Measurements from ENCODE around the gene SDE2.

DNA sequence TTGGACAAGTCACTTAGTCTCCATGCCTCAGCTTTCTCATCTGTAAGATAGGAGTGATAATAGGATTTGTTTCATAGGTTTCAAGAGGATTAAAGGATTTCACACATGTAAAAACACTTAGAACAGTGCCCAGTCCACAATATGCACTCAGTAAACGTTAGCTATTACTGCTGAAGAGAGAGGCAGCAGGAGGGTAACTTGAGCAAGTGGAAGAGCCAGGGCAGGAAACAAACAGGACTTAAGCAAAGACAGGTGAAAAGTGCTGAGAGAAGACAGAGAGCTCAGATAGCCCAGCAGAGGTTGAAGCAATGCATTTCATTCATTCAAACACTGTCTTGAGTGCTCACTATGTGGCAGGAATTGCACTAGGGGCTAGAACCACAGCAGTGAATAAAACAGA lies 42.3 kb upstream of the SDE2 start:
- TF ChIP-seq CTCF (IDR thresholded peaks at IDR 0.05 in 4 of 5, conservative IDR thresholded peaks at IDR 0.05 in 1 of 5), result no peak
- TF ChIP-seq POLR2A (IDR thresholded peaks at IDR 0.05), result no peak
